OCI-LY3 (cell line): ENCODE results near the gene CIAO3.

Experiments used
- EZH2phosphoT487 ChIP-seq: fragments of 200-600 bp; shearing (Covaris generic); IDR thresholded peaks from 2 replicates; pipeline ENCODE4 v1.6.1; 2018; ENCODE audit warnings: antibody characterized with exemption, mixed run types, low read depth
- TF ChIP-seq, protein P1 (sequence below): fragments of 200-600, 300-600 bp; sonication (generic); IDR thresholded peaks from 2 replicates; pipeline ENCODE4 v1.5.1; 2014; ENCODE audit warnings: antibody characterized with exemption, low read length, low read depth

DNA sequence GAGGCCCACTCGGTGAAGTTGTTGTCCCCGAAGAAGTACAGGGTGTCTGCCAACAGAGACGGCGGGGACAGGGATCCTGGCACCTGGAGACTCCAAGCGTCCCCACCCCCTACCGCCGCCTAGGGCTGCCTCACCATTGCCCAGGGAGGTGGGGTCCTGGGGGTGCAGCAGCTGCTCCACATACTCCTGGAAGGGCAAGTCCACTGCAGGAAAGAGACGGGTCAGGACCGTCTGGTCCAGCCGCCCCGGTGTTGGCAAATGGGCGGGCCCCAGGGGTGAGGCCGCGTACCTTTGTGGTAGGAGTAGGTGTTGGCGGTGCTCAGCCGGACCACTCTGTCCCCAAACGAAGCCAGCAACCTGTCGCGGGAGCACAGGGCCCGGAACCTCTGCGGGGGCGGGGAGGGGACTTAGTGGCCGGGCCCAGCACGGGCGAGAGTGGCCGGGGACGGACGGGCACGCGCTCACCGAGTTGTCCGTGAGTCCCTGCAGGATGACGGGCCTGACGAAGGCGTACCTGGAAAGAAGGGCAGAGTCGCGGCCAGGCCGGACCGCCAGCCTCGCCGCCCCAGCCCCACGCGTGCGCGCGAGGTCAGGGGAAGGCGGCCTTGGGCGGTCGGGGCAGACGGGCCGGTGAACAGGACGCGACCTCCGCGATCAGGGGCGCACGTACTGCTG lies 57.3 kb downstream of the CIAO3 start:
- TF ChIP-seq, protein P1, sequence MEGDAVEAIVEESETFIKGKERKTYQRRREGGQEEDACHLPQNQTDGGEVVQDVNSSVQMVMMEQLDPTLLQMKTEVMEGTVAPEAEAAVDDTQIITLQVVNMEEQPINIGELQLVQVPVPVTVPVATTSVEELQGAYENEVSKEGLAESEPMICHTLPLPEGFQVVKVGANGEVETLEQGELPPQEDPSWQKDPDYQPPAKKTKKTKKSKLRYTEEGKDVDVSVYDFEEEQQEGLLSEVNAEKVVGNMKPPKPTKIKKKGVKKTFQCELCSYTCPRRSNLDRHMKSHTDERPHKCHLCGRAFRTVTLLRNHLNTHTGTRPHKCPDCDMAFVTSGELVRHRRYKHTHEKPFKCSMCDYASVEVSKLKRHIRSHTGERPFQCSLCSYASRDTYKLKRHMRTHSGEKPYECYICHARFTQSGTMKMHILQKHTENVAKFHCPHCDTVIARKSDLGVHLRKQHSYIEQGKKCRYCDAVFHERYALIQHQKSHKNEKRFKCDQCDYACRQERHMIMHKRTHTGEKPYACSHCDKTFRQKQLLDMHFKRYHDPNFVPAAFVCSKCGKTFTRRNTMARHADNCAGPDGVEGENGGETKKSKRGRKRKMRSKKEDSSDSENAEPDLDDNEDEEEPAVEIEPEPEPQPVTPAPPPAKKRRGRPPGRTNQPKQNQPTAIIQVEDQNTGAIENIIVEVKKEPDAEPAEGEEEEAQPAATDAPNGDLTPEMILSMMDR = no peak
- TF ChIP-seq EZH2phosphoT487 = no peak
